Renal cortex interstitium (tissue), 11 donors: Measurements from ENCODE around the gene SSTR5. TPM values are rescaled to one million over a fixed set of nuclear protein-coding genes. Genes with fewer than 3 reads are reported as not detected.

ENCODE experiments used
- DNase-seq, 11 donors: peaks; one replicate each; pipeline ENCODE4 v3.0.0-alpha.2; 2013; ENCODE audit warnings: low read depth in 9 of 11, low spot score in 4 of 11; ENCODE audit errors: extremely low read depth in 1 of 11
- polyA plus RNA-seq, 3 donors: library from polyadenylated mRNA; unstranded; fragments of 120-200 nt; gene quantifications; one replicate each; pipeline ENCODE4 v1.2.1, GENCODE V29; 2013; ENCODE audit not compliant: insufficient read length in 3 of 3

SSTR5 gene
- polyA plus RNA-seq, 3 donors: 0.13 to 0.39 (median 0.14) TPM

- no peak for DNase-seq
Observed at GRCh38 chr16:1037394-1038257, 34.9 kb upstream of the SSTR5 start.

GRCh38 chr16:1038932-1039331 lies 33.6 kb upstream of the SSTR5 start:
- DNase-seq: no peak

GRCh38 chr16:1039762-1040161 lies 32.8 kb upstream of the SSTR5 start:
- no peak for DNase-seq

GRCh38 chr16:1040346-1040745 lies 32.2 kb upstream of the SSTR5 start:
- DNase-seq: no peak

- no peak for DNase-seq
Observed at GRCh38 chr16:1042049-1042744, 30.4 kb upstream of the SSTR5 start.

GRCh38 chr16:1042866-1043265 lies 29.7 kb upstream of the SSTR5 start:
- DNase-seq: no peak

- no peak for DNase-seq
Observed at GRCh38 chr16:1043881-1044451, 28.6 kb upstream of the SSTR5 start.

- DNase-seq: no peak
Observed at GRCh38 chr16:1044460-1045309, 27.9 kb upstream of the SSTR5 start.

GRCh38 chr16:1045310-1045992 lies 27.1 kb upstream of the SSTR5 start:
- no peak for DNase-seq

GRCh38 chr16:1045993-1046911 lies 26.3 kb upstream of the SSTR5 start:
- DNase-seq: no peak

- DNase-seq: no peak
Observed at GRCh38 chr16:1047123-1047522, 25.4 kb upstream of the SSTR5 start.

- no peak for DNase-seq
Observed at GRCh38 chr16:1047801-1048200, 24.7 kb upstream of the SSTR5 start.

GRCh38 chr16:1048442-1049112 lies 24.0 kb upstream of the SSTR5 start:
- peak in 6 of 11 donors; percentile 42 to 61 (median 58) for DNase-seq

GRCh38 chr16:1049113-1049975 lies 23.2 kb upstream of the SSTR5 start:
- no peak for DNase-seq

GRCh38 chr16:1049976-1050247 lies 22.6 kb upstream of the SSTR5 start:
- DNase-seq: no peak

GRCh38 chr16:1050516-1050915 lies 22.0 kb upstream of the SSTR5 start:
- DNase-seq: no peak

GRCh38 chr16:1050921-1051320 lies 21.6 kb upstream of the SSTR5 start:
- DNase-seq: no peak
